Measurements from ENCODE around the gene KMT2B. TPM values are rescaled to one million over a fixed set of nuclear protein-coding genes. Genes with fewer than 3 reads are reported as not detected.

KMT2B gene
- total and polyA plus RNA-seq, 9 of the 15 experiments (the other 6 are each of a cell fraction or from before 2014, with no cell fraction given), result 0.63 to 43.9 (median 8.1) TPM

DNA sequence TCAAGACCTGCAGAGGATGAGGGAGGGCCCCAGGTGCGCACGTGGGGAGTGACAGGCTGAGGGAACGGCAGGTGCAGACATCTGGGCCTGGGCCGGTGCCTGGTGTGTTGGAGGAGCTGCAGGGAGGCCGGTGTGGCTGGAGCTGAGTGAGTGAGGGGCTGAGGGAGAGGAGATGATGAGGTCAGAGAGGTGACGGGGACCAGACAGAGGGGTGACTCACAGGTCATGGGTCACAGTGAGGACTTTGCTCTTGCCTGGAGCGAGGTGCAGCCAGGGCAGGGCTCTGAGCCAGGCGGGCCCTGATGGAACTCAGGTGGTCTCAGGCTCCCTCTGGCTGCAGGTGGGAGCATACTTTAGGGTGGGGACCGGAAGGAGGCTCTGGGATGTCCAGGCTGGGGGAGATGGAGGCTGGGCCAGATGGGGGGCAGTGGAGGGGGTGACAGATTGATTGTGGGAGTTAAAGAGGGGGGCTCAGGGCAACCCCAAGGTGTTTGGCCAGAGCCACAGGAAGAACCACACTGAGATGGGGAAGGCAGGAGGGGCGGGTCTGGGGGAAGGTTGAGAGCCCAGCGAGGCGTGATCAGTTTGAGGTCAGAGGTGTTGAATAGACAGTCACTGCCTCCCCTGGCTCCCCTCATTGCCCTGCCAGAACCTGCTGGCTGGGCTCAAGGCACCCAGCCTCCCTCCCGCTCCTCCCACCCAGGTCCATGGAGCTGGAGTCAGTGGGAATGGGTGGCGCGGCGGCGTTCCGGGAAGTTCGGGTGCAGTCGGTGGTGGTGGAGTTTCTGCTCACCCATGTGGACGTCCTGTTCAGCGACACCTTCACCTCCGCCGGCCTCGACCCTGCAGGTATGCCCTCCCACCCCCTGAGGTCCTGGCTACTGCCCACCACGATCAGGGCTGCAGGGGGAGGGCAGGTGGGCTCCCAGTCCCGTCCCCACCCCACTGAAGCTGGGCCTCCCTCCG, 65.9 kb downstream of the KMT2B start (continued):
- TF ChIP-seq, protein P1, sequence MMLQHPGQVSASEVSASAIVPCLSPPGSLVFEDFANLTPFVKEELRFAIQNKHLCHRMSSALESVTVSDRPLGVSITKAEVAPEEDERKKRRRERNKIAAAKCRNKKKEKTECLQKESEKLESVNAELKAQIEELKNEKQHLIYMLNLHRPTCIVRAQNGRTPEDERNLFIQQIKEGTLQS (IDR thresholded peaks at IDR 0.05), result peak; percentile 70
- TF ChIP-seq, protein P1 (CRISPR knock-in tag; conservative IDR thresholded peaks at IDR 0.05), result no peak
- TF ChIP-seq POLR2H (tag; IDR thresholded peaks at IDR 0.05; ENCODE audit: low read depth) (no peak), GABPB2 (CRISPR knock-in tag; conservative IDR thresholded peaks at IDR 0.05) (no peak), HEY1 (CRISPR knock-in tag; IDR thresholded peaks at IDR 0.05; ENCODE audit: borderline replicate concordance) (no peak), NCOA2 (IDR thresholded peaks at IDR 0.05; ENCODE audit: partially characterized antibody in 2 of 2) (no peak), KLF10 (CRISPR knock-in tag; IDR thresholded peaks at IDR 0.05) (no peak), BACH1 (tag; IDR thresholded peaks at IDR 0.05) (no peak), E2F3 (CRISPR knock-in tag; IDR thresholded peaks at IDR 0.05) (no peak), RBFOX2 (IDR thresholded peaks at IDR 0.05; ENCODE audit: low read depth, low read length) (peak; percentile 45; the same call in 1 of the 2 replicates), GATA2 (CRISPR knock-in tag; IDR thresholded peaks at IDR 0.05) (no peak), TEAD1 (CRISPR knock-in tag; IDR thresholded peaks at IDR 0.05) (no peak), TEAD2 (tag; IDR thresholded peaks at IDR 0.05) (no peak), NFYB (IDR thresholded peaks at IDR 0.05; ENCODE audit: extremely low read depth, insufficient read length) (no peak)
- TF ChIP-seq, protein P2, sequence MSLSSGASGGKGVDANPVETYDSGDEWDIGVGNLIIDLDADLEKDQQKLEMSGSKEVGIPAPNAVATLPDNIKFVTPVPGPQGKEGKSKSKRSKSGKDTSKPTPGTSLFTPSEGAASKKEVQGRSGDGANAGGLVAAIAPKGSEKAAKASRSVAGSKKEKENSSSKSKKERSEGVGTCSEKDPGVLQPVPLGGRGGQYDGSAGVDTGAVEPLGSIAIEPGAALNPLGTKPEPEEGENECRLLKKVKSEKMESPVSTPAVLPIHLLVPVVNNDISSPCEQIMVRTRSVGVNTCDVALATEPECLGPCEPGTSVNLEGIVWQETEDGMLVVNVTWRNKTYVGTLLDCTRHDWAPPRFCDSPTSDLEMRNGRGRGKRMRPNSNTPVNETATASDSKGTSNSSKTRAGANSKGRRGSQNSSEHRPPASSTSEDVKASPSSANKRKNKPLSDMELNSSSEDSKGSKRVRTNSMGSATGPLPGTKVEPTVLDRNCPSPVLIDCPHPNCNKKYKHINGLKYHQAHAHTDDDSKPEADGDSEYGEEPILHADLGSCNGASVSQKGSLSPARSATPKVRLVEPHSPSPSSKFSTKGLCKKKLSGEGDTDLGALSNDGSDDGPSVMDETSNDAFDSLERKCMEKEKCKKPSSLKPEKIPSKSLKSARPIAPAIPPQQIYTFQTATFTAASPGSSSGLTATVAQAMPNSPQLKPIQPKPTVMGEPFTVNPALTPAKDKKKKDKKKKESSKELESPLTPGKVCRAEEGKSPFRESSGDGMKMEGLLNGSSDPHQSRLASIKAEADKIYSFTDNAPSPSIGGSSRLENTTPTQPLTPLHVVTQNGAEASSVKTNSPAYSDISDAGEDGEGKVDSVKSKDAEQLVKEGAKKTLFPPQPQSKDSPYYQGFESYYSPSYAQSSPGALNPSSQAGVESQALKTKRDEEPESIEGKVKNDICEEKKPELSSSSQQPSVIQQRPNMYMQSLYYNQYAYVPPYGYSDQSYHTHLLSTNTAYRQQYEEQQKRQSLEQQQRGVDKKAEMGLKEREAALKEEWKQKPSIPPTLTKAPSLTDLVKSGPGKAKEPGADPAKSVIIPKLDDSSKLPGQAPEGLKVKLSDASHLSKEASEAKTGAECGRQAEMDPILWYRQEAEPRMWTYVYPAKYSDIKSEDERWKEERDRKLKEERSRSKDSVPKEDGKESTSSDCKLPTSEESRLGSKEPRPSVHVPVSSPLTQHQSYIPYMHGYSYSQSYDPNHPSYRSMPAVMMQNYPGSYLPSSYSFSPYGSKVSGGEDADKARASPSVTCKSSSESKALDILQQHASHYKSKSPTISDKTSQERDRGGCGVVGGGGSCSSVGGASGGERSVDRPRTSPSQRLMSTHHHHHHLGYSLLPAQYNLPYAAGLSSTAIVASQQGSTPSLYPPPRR (CRISPR knock-in tag; IDR thresholded peaks at IDR 0.05; ENCODE audit: borderline replicate concordance), result no peak
- TF ChIP-seq, protein P3, sequence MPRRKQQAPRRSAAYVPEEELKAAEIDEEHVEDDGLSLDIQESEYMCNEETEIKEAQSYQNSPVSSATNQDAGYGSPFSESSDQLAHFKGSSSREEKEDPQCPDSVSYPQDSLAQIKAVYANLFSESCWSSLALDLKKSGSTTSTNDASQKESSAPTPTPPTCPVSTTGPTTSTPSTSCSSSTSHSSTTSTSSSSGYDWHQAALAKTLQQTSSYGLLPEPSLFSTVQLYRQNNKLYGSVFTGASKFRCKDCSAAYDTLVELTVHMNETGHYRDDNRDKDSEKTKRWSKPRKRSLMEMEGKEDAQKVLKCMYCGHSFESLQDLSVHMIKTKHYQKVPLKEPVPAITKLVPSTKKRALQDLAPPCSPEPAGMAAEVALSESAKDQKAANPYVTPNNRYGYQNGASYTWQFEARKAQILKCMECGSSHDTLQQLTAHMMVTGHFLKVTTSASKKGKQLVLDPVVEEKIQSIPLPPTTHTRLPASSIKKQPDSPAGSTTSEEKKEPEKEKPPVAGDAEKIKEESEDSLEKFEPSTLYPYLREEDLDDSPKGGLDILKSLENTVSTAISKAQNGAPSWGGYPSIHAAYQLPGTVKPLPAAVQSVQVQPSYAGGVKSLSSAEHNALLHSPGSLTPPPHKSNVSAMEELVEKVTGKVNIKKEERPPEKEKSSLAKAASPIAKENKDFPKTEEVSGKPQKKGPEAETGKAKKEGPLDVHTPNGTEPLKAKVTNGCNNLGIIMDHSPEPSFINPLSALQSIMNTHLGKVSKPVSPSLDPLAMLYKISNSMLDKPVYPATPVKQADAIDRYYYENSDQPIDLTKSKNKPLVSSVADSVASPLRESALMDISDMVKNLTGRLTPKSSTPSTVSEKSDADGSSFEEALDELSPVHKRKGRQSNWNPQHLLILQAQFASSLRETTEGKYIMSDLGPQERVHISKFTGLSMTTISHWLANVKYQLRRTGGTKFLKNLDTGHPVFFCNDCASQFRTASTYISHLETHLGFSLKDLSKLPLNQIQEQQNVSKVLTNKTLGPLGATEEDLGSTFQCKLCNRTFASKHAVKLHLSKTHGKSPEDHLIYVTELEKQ (CRISPR knock-in tag; IDR thresholded peaks at IDR 0.05), result no peak

Data from K562 (cell line).